ENCODE data around the gene CTNNA2. TPM values are rescaled to one million over a fixed set of nuclear protein-coding genes. Genes with fewer than 3 reads are reported as not detected.

The CTNNA2 gene
- total RNA-seq, 5 donors from 2014 or later (not counting 1 experiment from before 2014, with no cell fraction given), result not detected

GRCh38 chr2:80164375-80164774, 651.5 kb downstream of the CTNNA2 start:
- ChIA-PET CTCF (no interaction called here), POLR2A (no interaction called here)
- no peaks in the 10 kb centered on the region for H3K36me3 Mint-ChIP-seq
- WGBS (ENCODE audit: insufficient coverage), result no CpG with 5 or more reads among the region's 1 CpG
- no peaks in the 10 kb centered on the region for H3K27me3 ChIP-seq (replicated peaks in 1 of 2; ENCODE audit: control insufficient read depth in 2 of 2, extremely low read depth in 1 of 2, insufficient read depth in 2 of 2, low read length in 1 of 2)
- no peaks in the 10 kb centered on the region for H3K4me1 Mint-ChIP-seq
- H3K27ac ChIP-seq (ENCODE audit: low read length), result no peak overlapping the region
- ATAC-seq (replicated peaks in 1 of 4) (no peak), DNase-seq (no peak)
- no peaks in the 10 kb centered on the region for H3K4me1 ChIP-seq (ENCODE audit: control insufficient read depth in 1 of 2, extremely low read depth in 1 of 2, insufficient read depth in 2 of 2, low read length in 2 of 2)
- H3K4me3 Mint-ChIP-seq, result no peak overlapping the region
- no peak overlapping the region for H3K27ac Mint-ChIP-seq
- peaks cover 6 to 10% (median 7%) of the 10 kb centered on the region in 3 donors for H3K9me3 Mint-ChIP-seq
- no peaks in the 10 kb centered on the region for H3K9me3 ChIP-seq
- H3K27me3 Mint-ChIP-seq, result no peaks in the 10 kb centered on the region
- no peak overlapping the region for H3K4me3 ChIP-seq (ENCODE audit: control insufficient read depth in 1 of 2, extremely low read depth in 1 of 2, low read length in 1 of 2)
- H3K36me3 ChIP-seq (ENCODE audit: control insufficient read depth in 2 of 2, extremely low read depth in 1 of 2, insufficient read depth in 1 of 2, low read length in 1 of 2), result no peaks in the 10 kb centered on the region

- Mint-ChIP-seq H3K27ac (no peak overlapping the region), H3K9me3 (peaks cover 5 to 9% (median 6%) of the 10 kb centered on the region in 3 donors), H3K4me1 (no peaks in the 10 kb centered on the region), H3K4me3 (no peak overlapping the region), H3K27me3 (no peaks in the 10 kb centered on the region), H3K36me3 (no peaks in the 10 kb centered on the region)
- CTCF ChIA-PET, result no interaction called here
- WGBS (ENCODE audit: insufficient coverage), result 90% methylated on average over 1 of the region's 3 CpGs
- Histone ChIP-seq H3K9me3 (no peaks in the 10 kb centered on the region), H3K36me3 (ENCODE audit: control insufficient read depth in 2 of 2, extremely low read depth in 1 of 2, insufficient read depth in 1 of 2, low read length in 1 of 2) (no peaks in the 10 kb centered on the region), H3K4me3 (ENCODE audit: control insufficient read depth in 1 of 2, extremely low read depth in 1 of 2, low read length in 1 of 2) (no peak overlapping the region), H3K27ac (ENCODE audit: low read length) (no peak overlapping the region), H3K4me1 (ENCODE audit: control insufficient read depth in 1 of 2, extremely low read depth in 1 of 2, insufficient read depth in 2 of 2, low read length in 2 of 2) (no peaks in the 10 kb centered on the region), H3K27me3 (replicated peaks in 1 of 2; ENCODE audit: control insufficient read depth in 2 of 2, extremely low read depth in 1 of 2, insufficient read depth in 2 of 2, low read length in 1 of 2) (no peaks in the 10 kb centered on the region)
- no peak for DNase-seq
- POLR2A ChIA-PET, result no interaction called here
- no peak for ATAC-seq (replicated peaks in 1 of 4)
Observed at GRCh38 chr2:80166483-80167171, 653.8 kb downstream of the CTNNA2 start.

- H3K4me3 Mint-ChIP-seq, result no peak overlapping the region
- WGBS (ENCODE audit: insufficient coverage), result no CpG with 5 or more reads among the region's 1 CpG
- DNase-seq (no peak), ATAC-seq (replicated peaks in 1 of 4) (no peak)
- H3K4me1 Mint-ChIP-seq, result no peaks in the 10 kb centered on the region
- no peaks in the 10 kb centered on the region for H3K36me3 ChIP-seq (ENCODE audit: control insufficient read depth in 2 of 2, extremely low read depth in 1 of 2, insufficient read depth in 1 of 2, low read length in 1 of 2)
- no peaks in the 10 kb centered on the region for H3K27me3 Mint-ChIP-seq
- no peaks in the 10 kb centered on the region for H3K4me1 ChIP-seq (ENCODE audit: control insufficient read depth in 1 of 2, extremely low read depth in 1 of 2, insufficient read depth in 2 of 2, low read length in 2 of 2)
- ChIA-PET POLR2A (no interaction called here), CTCF (no interaction called here)
- H3K27ac ChIP-seq (ENCODE audit: low read length), result no peak overlapping the region
- H3K27me3 ChIP-seq (replicated peaks in 1 of 2; ENCODE audit: control insufficient read depth in 2 of 2, extremely low read depth in 1 of 2, insufficient read depth in 2 of 2, low read length in 1 of 2), result no peaks in the 10 kb centered on the region
- no peak overlapping the region for H3K27ac Mint-ChIP-seq
- H3K9me3 Mint-ChIP-seq, result peaks cover 5 to 6% (median 6%) of the 10 kb centered on the region in 3 donors
- no peaks in the 10 kb centered on the region for H3K36me3 Mint-ChIP-seq
- no peaks in the 10 kb centered on the region for H3K9me3 ChIP-seq
- H3K4me3 ChIP-seq (ENCODE audit: control insufficient read depth in 1 of 2, extremely low read depth in 1 of 2, low read length in 1 of 2), result no peak overlapping the region
Observed at GRCh38 chr2:80167284-80167808, 654.5 kb downstream of the CTNNA2 start.

GRCh38 chr2:80168037-80168436, 655.2 kb downstream of the CTNNA2 start:
- no peak overlapping the region for H3K4me3 Mint-ChIP-seq
- ChIA-PET CTCF (no interaction called here), POLR2A (no interaction called here)
- Histone ChIP-seq H3K27ac (ENCODE audit: low read length) (no peak overlapping the region), H3K27me3 (replicated peaks in 1 of 2; ENCODE audit: control insufficient read depth in 2 of 2, extremely low read depth in 1 of 2, insufficient read depth in 2 of 2, low read length in 1 of 2) (no peaks in the 10 kb centered on the region), H3K4me1 (ENCODE audit: control insufficient read depth in 1 of 2, extremely low read depth in 1 of 2, insufficient read depth in 2 of 2, low read length in 2 of 2) (no peaks in the 10 kb centered on the region), H3K4me3 (ENCODE audit: control insufficient read depth in 1 of 2, extremely low read depth in 1 of 2, low read length in 1 of 2) (no peak overlapping the region), H3K36me3 (ENCODE audit: control insufficient read depth in 2 of 2, extremely low read depth in 1 of 2, insufficient read depth in 1 of 2, low read length in 1 of 2) (no peaks in the 10 kb centered on the region), H3K9me3 (no peaks in the 10 kb centered on the region)
- no peaks in the 10 kb centered on the region for H3K27me3 Mint-ChIP-seq
- peaks cover 3 to 9% (median 6%) of the 10 kb centered on the region in 3 donors for H3K9me3 Mint-ChIP-seq
- WGBS (ENCODE audit: insufficient coverage), result no CpG with 5 or more reads among the region's 2 CpGs
- no peak overlapping the region for H3K27ac Mint-ChIP-seq
- no peaks in the 10 kb centered on the region for H3K36me3 Mint-ChIP-seq
- DNase-seq (no peak), ATAC-seq (replicated peaks in 1 of 4) (no peak)
- no peaks in the 10 kb centered on the region for H3K4me1 Mint-ChIP-seq

GRCh38 chr2:80168801-80169200, 656.0 kb downstream of the CTNNA2 start:
- no peaks in the 10 kb centered on the region for H3K27me3 ChIP-seq (replicated peaks in 1 of 2; ENCODE audit: control insufficient read depth in 2 of 2, extremely low read depth in 1 of 2, insufficient read depth in 2 of 2, low read length in 1 of 2)
- Mint-ChIP-seq H3K36me3 (no peaks in the 10 kb centered on the region), H3K27ac (no peak overlapping the region), H3K4me3 (no peak overlapping the region), H3K4me1 (no peaks in the 10 kb centered on the region), H3K27me3 (no peaks in the 10 kb centered on the region), H3K9me3 (peaks cover 3 to 9% (median 6%) of the 10 kb centered on the region in 3 donors)
- 85% methylated on average over 3 of the region's 7 CpGs for WGBS (ENCODE audit: insufficient coverage)
- no peaks in the 10 kb centered on the region for H3K4me1 ChIP-seq (ENCODE audit: control insufficient read depth in 1 of 2, extremely low read depth in 1 of 2, insufficient read depth in 2 of 2, low read length in 2 of 2)
- ATAC-seq (replicated peaks in 1 of 4), result no peak
- no peaks in the 10 kb centered on the region for H3K36me3 ChIP-seq (ENCODE audit: control insufficient read depth in 2 of 2, extremely low read depth in 1 of 2, insufficient read depth in 1 of 2, low read length in 1 of 2)
- DNase-seq, result no peak
- no peak overlapping the region for H3K27ac ChIP-seq (ENCODE audit: low read length)
- H3K4me3 ChIP-seq (ENCODE audit: control insufficient read depth in 1 of 2, extremely low read depth in 1 of 2, low read length in 1 of 2), result no peak overlapping the region
- CTCF ChIA-PET, result no interaction called here
- no peaks in the 10 kb centered on the region for H3K9me3 ChIP-seq
- POLR2A ChIA-PET, result no interaction called here

- Histone ChIP-seq H3K27me3 (replicated peaks in 1 of 2; ENCODE audit: control insufficient read depth in 2 of 2, extremely low read depth in 1 of 2, insufficient read depth in 2 of 2, low read length in 1 of 2) (no peaks in the 10 kb centered on the region), H3K4me3 (ENCODE audit: control insufficient read depth in 1 of 2, extremely low read depth in 1 of 2, low read length in 1 of 2) (no peak overlapping the region), H3K4me1 (ENCODE audit: control insufficient read depth in 1 of 2, extremely low read depth in 1 of 2, insufficient read depth in 2 of 2, low read length in 2 of 2) (no peaks in the 10 kb centered on the region), H3K9me3 (no peaks in the 10 kb centered on the region), H3K27ac (ENCODE audit: low read length) (no peak overlapping the region), H3K36me3 (ENCODE audit: control insufficient read depth in 2 of 2, extremely low read depth in 1 of 2, insufficient read depth in 1 of 2, low read length in 1 of 2) (no peaks in the 10 kb centered on the region)
- Mint-ChIP-seq H3K27me3 (no peaks in the 10 kb centered on the region), H3K36me3 (no peaks in the 10 kb centered on the region), H3K4me1 (no peaks in the 10 kb centered on the region), H3K9me3 (peaks cover 6 to 17% (median 9%) of the 10 kb centered on the region in 3 donors), H3K4me3 (no peak overlapping the region), H3K27ac (no peak overlapping the region)
- DNase-seq (no peak), ATAC-seq (replicated peaks in 1 of 4) (no peak)
- ChIA-PET POLR2A (no interaction called here), CTCF (no interaction called here)
- no CpG with 5 or more reads among the region's 3 CpGs for WGBS (ENCODE audit: insufficient coverage)
Observed at GRCh38 chr2:80169811-80170594, 657.2 kb downstream of the CTNNA2 start.
